ENCODE data around the gene EFCAB5. TPM values are rescaled to one million over a fixed set of nuclear protein-coding genes. Genes with fewer than 3 reads are reported as not detected.

EFCAB5 gene
- total and polyA plus RNA-seq, 2 of the 13 experiments (the other 11 are each of a cell fraction or from before 2014, with no cell fraction given) = 0.15 TPM; not detected in 1

DNA sequence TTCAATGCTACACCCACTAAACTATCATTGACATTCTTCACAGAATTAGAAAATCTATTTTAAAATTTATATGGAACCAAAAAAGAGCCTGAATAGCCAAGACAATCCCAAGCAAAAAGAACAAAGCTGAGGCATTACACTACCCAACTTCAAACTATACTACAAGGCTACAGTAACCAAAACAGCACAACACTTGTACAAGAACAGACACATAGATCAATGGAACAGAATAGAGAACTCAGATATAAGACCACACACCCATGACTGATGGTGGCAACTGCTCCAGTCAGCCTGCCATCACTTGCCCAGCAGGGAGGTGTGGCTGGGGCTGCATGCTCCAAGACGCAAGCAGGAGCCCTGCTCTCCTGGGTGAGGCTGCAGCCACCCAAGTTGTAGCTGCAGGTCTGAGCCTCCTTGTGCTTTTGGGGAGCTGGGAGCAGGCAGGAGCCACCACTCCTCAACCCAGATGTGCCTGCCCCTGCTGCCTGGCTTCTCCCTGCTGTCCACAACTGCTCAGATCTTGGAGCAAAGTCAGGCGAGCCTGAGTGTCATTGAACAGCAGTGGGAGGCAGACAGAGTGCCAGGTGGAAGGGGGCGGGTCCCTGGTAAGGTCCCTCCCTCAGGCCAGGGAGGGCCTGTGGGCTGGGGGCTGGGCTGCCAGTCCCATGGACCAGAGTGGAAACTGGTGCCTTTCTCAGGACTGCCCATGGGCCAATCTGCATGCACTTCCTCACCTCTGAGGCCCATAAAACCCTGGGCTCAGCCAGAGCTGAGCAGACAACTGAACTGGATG, 36.2 kb upstream of the EFCAB5 start:
- ChIA-PET POLR2A (no interaction called here), CTCF (ENCODE audit: low intra/inter-chr PET ratio, low total read pairs) (no interaction called here)
- Histone ChIP-seq H3K79me2 (ENCODE audit: insufficient read depth, low read length) (peaks cover 3% of the 10 kb centered on the region), H2AFZ (ENCODE audit: low read length) (no peak overlapping the region), H3K27ac (ENCODE audit: extremely low read length, insufficient read depth, low read length) (no peak overlapping the region), H3K9ac (ENCODE audit: insufficient read depth, low read depth, low read length) (no peak overlapping the region), H3K4me1 (ENCODE audit: insufficient read depth, low read length) (no peaks in the 10 kb centered on the region), H3K27me3 (ENCODE audit: control insufficient read depth in 1 of 2, insufficient read depth in 2 of 2, low read length in 2 of 2) (no peaks in the 10 kb centered on the region), H4K20me1 (ENCODE audit: insufficient read depth, low read length) (no peaks in the 10 kb centered on the region; the same call in 1 of the 2 replicates), H3K9me3 (ENCODE audit: low read length) (no peaks in the 10 kb centered on the region), H3K36me3 (replicated peaks in 1 of 2; ENCODE audit: control insufficient read depth in 1 of 2, insufficient read depth in 2 of 2, low read length in 2 of 2) (no peaks in the 10 kb centered on the region), H3K4me2 (ENCODE audit: low read depth, low read length) (no peak overlapping the region), H3K4me3 (replicated peaks in 1 of 3; ENCODE audit: insufficient read depth in 1 of 3, low read depth in 2 of 3, low read length in 3 of 3) (no peak overlapping the region)
- no TSS peak for BruUV-seq (replicated peaks)
- TF ChIP-seq KDM1A (CRISPR knock-in tag; IDR thresholded peaks at IDR 0.05) (no peak), SOX6 (IDR thresholded peaks at IDR 0.05) (no peak), SOX6 (CRISPR knock-in tag; IDR thresholded peaks at IDR 0.05) (no peak), GMEB2 (CRISPR knock-in tag; IDR thresholded peaks at IDR 0.05; ENCODE audit: low read depth) (no peak), RFX5 (IDR thresholded peaks at IDR 0.05; ENCODE audit: low read depth, low read length) (no peak), ZNF274 (CRISPR knock-in tag; IDR thresholded peaks at IDR 0.05) (no peak), GATA4 (IDR thresholded peaks at IDR 0.05; ENCODE audit: borderline replicate concordance, low read depth) (no peak), ZNF510 (CRISPR knock-in tag; IDR thresholded peaks at IDR 0.05; ENCODE audit: low read depth) (no peak), TRIM24 (CRISPR knock-in tag; IDR thresholded peaks at IDR 0.05) (no peak), U2AF2 (IDR thresholded peaks at IDR 0.05; ENCODE audit: low read depth, low read length) (no peak)
- intact Hi-C loops (cut with micrococcal nuclease; ENCODE audit: unreplicated experiment) = no loop called here
- in situ Hi-C loops (cut with HindIII; ENCODE audit: extremely low pct_ligation_motif_present, low pct_unique_long_range_greater_than_20kb) = no loop called here
- WGBS (ENCODE audit: low lambda C conversion rate) = 89% methylated on average over 2 of the region's 3 CpGs
- FAIRE-seq (no peak), DNase-seq (ENCODE audit: low spot score) (no peak), ATAC-seq (no peak)
